HEK293T (cell line): ENCODE results near the gene KIF19.

ENCODE experiments used
- ARNT ChIP-seq: fragments of 450-650 bp; IDR thresholded peaks from 2 replicates; pipeline ENCODE4 v1.6.1; 2017; ENCODE audit warnings: mild to moderate bottlenecking
- BHLHE40 ChIP-seq: fragments of 450-650 bp; IDR thresholded peaks from 2 replicates; pipeline ENCODE4 v1.6.1; 2016; ENCODE audit warnings: mild to moderate bottlenecking, moderate library complexity, borderline replicate concordance
- ELF4 ChIP-seq: fragments of 450-650 bp; IDR thresholded peaks from 2 replicates; pipeline ENCODE4 v1.6.1; 2017; ENCODE audit warnings: antibody characterized with exemption
- FOXA1 ChIP-seq: fragments of 450-650 bp; IDR thresholded peaks from 2 replicates; pipeline ENCODE4 v1.6.1; 2016; ENCODE audit warnings: mild to moderate bottlenecking
- FOXM1 ChIP-seq: fragments of 450-650 bp; IDR thresholded peaks from 2 replicates; pipeline ENCODE4 v1.6.1; 2017; ENCODE audit warnings: mild to moderate bottlenecking, borderline replicate concordance
- HDGF ChIP-seq: fragments of 450-650 bp; IDR thresholded peaks from 2 replicates; pipeline ENCODE4 v1.6.1; 2017; ENCODE audit warnings: antibody characterized with exemption, borderline replicate concordance
- L3MBTL2 ChIP-seq: fragments of 450-650 bp; conservative IDR thresholded peaks from 2 replicates; pipeline ENCODE4 v1.6.1; 2016; ENCODE audit warnings: mild to moderate bottlenecking
- NFRKB ChIP-seq: fragments of 450-650 bp; IDR thresholded peaks from 2 replicates; pipeline ENCODE4 v1.6.1; 2016; ENCODE audit warnings: mild to moderate bottlenecking, moderate library complexity
- SP1 ChIP-seq: fragments of 450-650 bp; IDR thresholded peaks from 2 replicates; pipeline ENCODE4 v1.6.1; 2017
- SUZ12 ChIP-seq: fragments of 450-650 bp; IDR thresholded peaks from 2 replicates; pipeline ENCODE4 v1.6.1; 2016; ENCODE audit warnings: mild to moderate bottlenecking
- TARDBP ChIP-seq: fragments of 450-650 bp; IDR thresholded peaks from 2 replicates; pipeline ENCODE4 v1.6.1; 2016
- TF ChIP-seq, protein P1 (sequence below): fragments of 450-650 bp; IDR thresholded peaks from 2 replicates; pipeline ENCODE4 v1.6.1; 2016

DNA sequence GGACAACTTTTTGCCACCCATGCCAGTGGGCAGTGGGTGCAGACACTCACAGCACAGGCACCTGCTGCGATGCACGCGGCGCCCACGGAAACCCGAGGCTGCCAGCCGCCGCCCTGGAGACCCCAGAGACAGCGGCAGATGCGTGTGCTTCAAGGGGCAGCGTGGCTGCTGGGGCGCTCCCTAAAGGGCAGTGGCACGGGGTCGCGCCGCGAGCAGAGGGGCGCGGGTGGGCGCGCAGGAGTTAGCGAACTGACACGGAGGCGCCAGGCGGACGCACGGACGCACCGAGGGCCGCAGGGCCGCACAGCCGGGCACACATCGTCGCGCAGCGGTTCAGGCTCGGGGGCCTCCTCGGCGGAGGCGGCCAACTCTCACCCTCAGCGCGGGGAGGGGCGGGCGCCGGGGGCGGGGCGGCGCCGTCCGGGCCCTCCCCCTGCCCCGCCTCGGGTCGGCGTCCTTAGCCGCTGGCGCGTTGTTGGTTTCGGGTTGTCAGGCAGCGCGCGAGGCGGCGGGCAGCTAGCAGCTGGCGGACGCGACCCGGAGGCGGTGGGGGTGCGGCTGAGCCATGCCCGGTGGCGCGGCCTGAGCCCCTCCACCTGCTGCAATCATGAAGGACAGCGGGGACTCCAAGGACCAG is at the start of gene KIF19:
- TF ChIP-seq FOXM1 (no peak), HDGF (no peak), FOXA1 (no peak), TARDBP (no peak), NFRKB (no peak), ELF4 (no peak), SP1 (no peak), ARNT (no peak), SUZ12 (no peak), L3MBTL2 (no peak), BHLHE40 (no peak)
- TF ChIP-seq, protein P1, sequence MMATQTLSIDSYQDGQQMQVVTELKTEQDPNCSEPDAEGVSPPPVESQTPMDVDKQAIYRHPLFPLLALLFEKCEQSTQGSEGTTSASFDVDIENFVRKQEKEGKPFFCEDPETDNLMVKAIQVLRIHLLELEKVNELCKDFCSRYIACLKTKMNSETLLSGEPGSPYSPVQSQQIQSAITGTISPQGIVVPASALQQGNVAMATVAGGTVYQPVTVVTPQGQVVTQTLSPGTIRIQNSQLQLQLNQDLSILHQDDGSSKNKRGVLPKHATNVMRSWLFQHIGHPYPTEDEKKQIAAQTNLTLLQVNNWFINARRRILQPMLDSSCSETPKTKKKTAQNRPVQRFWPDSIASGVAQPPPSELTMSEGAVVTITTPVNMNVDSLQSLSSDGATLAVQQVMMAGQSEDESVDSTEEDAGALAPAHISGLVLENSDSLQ = no peak
